ENCODE measurements around the gene SOAT2.

DNA sequence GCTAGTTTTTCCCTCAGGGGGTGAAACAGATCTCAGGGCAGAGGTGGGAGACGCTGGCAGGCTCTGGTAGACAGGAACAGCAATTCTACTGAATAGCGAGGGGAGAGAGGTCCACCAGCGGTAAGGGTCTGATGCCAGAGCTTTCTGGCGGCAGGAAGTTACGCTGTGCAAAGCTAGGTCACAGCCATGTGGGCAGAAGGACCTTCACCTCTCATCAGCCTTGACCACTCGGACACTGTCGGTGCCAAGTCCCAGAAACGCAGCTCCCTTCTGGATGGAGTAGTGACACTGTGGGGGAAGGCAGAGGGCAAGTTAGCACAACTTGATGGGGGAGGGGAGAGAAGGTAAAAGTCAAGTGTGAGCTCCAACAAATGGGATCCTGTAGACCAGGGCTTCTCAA, 66.9 kb downstream of the SOAT2 start:
- TF ChIP-seq, protein P1, sequence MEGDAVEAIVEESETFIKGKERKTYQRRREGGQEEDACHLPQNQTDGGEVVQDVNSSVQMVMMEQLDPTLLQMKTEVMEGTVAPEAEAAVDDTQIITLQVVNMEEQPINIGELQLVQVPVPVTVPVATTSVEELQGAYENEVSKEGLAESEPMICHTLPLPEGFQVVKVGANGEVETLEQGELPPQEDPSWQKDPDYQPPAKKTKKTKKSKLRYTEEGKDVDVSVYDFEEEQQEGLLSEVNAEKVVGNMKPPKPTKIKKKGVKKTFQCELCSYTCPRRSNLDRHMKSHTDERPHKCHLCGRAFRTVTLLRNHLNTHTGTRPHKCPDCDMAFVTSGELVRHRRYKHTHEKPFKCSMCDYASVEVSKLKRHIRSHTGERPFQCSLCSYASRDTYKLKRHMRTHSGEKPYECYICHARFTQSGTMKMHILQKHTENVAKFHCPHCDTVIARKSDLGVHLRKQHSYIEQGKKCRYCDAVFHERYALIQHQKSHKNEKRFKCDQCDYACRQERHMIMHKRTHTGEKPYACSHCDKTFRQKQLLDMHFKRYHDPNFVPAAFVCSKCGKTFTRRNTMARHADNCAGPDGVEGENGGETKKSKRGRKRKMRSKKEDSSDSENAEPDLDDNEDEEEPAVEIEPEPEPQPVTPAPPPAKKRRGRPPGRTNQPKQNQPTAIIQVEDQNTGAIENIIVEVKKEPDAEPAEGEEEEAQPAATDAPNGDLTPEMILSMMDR (IDR thresholded peaks at IDR 0.05) = no peak
- TF ChIP-seq POLR2A (IDR thresholded peaks at IDR 0.05) = no peak

Measured in uterus (tissue), 2 donors.